GM23338 (cell line): ENCODE measurements around the gene NFKB2. TPM values are rescaled to one million over a fixed set of nuclear protein-coding genes. Genes with fewer than 3 reads are reported as not detected.

ENCODE experiments used
- ATAC-seq: fragments of 200-7000 bp; cut with Tn5 transposase; 3 replicates; pipeline ENCODE4 v1.9.1; 2020
- DNase-seq: peaks from one replicate; pipeline ENCODE4 v3.0.0-alpha.2; 2015; ENCODE audit warnings: low spot score
- H2AFZ ChIP-seq: fragments of 200-600 bp; sonication (generic); 2 replicates; pipeline ENCODE4 v1.8.0; 2016; ENCODE audit warnings: antibody characterized with exemption, mild to moderate bottlenecking, moderate library complexity
- H3F3A ChIP-seq: fragments of 200-600 bp; sonication (generic); replicated peaks from 2 replicates; pipeline ENCODE4 v1.8.0; 2017; ENCODE audit warnings: antibody characterized with exemption, mixed run types, low read depth
- H3K27ac ChIP-seq: fragments of 200-600 bp; sonication (generic); 2 replicates; pipeline ENCODE4 v1.6.1; 2016; ENCODE audit warnings: low read depth
- H3K27me3 ChIP-seq: fragments of 200-600 bp; sonication (generic); 2 replicates; pipeline ENCODE4 v1.8.0; 2016; ENCODE audit warnings: mild to moderate bottlenecking, mixed run types, moderate library complexity; ENCODE audit not compliant: insufficient read depth
- H3K36me3 ChIP-seq: fragments of 200-600 bp; sonication (generic); 2 replicates; pipeline ENCODE4 v1.8.0; 2016; ENCODE audit warnings: mild to moderate bottlenecking; ENCODE audit not compliant: insufficient read depth
- H3K4me1 ChIP-seq: fragments of 200-600 bp; sonication (generic); 2 replicates; pipeline ENCODE4 v1.8.0; 2016; ENCODE audit warnings: mild to moderate bottlenecking, moderate library complexity; ENCODE audit not compliant: insufficient read depth
- H3K4me2 ChIP-seq: fragments of 200-600 bp; sonication (generic); 2 replicates; pipeline ENCODE4 v1.7.1; 2017; ENCODE audit warnings: mixed run types
- H3K4me3 ChIP-seq: fragments of 200-600 bp; sonication (generic); 2 replicates; pipeline ENCODE4 v1.6.1; 2016; ENCODE audit warnings: mixed run types
- H3K79me2 ChIP-seq: fragments of 200-600 bp; sonication (generic); replicated peaks from 2 replicates; pipeline ENCODE4 v1.8.0; 2017; ENCODE audit warnings: mild to moderate bottlenecking; ENCODE audit not compliant: insufficient read depth
- H3K9me2 ChIP-seq: fragments of 200-600 bp; sonication (generic); 2 replicates; pipeline ENCODE4 v1.8.0; 2017; ENCODE audit not compliant: insufficient read depth
- H4K20me1 ChIP-seq: fragments of 200-600 bp; sonication (generic); replicated peaks from 2 replicates; pipeline ENCODE4 v1.8.0; 2017; ENCODE audit warnings: mild to moderate bottlenecking; ENCODE audit not compliant: insufficient read depth
- H3K27ac Mint-ChIP-seq: 2 replicates; pipeline ENCODE4 v1.8.0; 2020; ENCODE audit warnings: inconsistent platforms, mild to moderate bottlenecking, moderate library complexity, mixed read lengths
- H3K27me3 Mint-ChIP-seq: 3 replicates; pipeline ENCODE4 v1.8.0; 2022; ENCODE audit warnings: low read depth, mild to moderate bottlenecking, moderate library complexity, mixed read lengths, inconsistent platforms; ENCODE audit not compliant: insufficient read depth, poor library complexity
- H3K36me3 Mint-ChIP-seq: 3 replicates; pipeline ENCODE4 v1.8.0; 2021; ENCODE audit warnings: low read depth, mild to moderate bottlenecking, inconsistent platforms, moderate library complexity, mixed read lengths
- H3K4me1 Mint-ChIP-seq: 3 replicates; pipeline ENCODE4 v1.8.0; 2020; ENCODE audit warnings: mild to moderate bottlenecking, inconsistent platforms, mixed read lengths
- H3K4me3 Mint-ChIP-seq: 3 replicates; pipeline ENCODE4 v1.8.0; 2021; ENCODE audit warnings: moderate library complexity, mild to moderate bottlenecking, inconsistent platforms, mixed read lengths
- H3K9me3 Mint-ChIP-seq: 3 replicates; pipeline ENCODE4 v1.8.0; 2020; ENCODE audit warnings: moderate library complexity, mild to moderate bottlenecking, inconsistent platforms, mixed read lengths
- CREB1 ChIP-seq: fragments of 250-450 bp; sonication (Bioruptor Pico); IDR thresholded peaks from 2 replicates; pipeline ENCODE4 v1.5.0; 2020; ENCODE audit warnings: low read depth, mild to moderate bottlenecking, moderate library complexity
- ETS1 ChIP-seq: IDR thresholded peaks from 2 replicates; pipeline ENCODE4 v1.6.1; 2016; ENCODE audit warnings: antibody characterized with exemption
- EZH2 ChIP-seq: fragments of 200-600 bp; sonication (generic); IDR thresholded peaks from one replicate; pipeline ENCODE4 v1.8.0; 2017; ENCODE audit warnings: antibody characterized with exemption, mild to moderate bottlenecking, low read depth; ENCODE audit not compliant: unreplicated experiment
- EZH2phosphoT487 ChIP-seq: fragments of 200-600 bp; sonication (generic); IDR thresholded peaks from one replicate; pipeline ENCODE4 v1.8.1; 2018; ENCODE audit warnings: antibody characterized with exemption; ENCODE audit not compliant: unreplicated experiment
- JUNB ChIP-seq: IDR thresholded peaks from one replicate; pipeline ENCODE4 v1.6.1; 2016; ENCODE audit warnings: antibody characterized with exemption; ENCODE audit not compliant: unreplicated experiment
- NANOG ChIP-seq: IDR thresholded peaks from 2 replicates; pipeline ENCODE4 v1.6.1; 2016; ENCODE audit warnings: antibody characterized with exemption, borderline replicate concordance
- POLR2AphosphoS5 ChIP-seq: IDR thresholded peaks from 2 replicates; pipeline ENCODE4 v1.6.1; 2016; ENCODE audit warnings: antibody characterized with exemption, low read depth
- STAT1 ChIP-seq: IDR thresholded peaks from one replicate; pipeline ENCODE4 v1.6.1; 2016; ENCODE audit warnings: antibody characterized with exemption; ENCODE audit not compliant: unreplicated experiment
- ZNF114 ChIP-seq: fragments of 250-450 bp; sonication (Bioruptor Pico); IDR thresholded peaks from 2 replicates; pipeline ENCODE4 v1.5.0; 2020; ENCODE audit warnings: mild to moderate bottlenecking, moderate library complexity
- ZNF331 ChIP-seq: fragments of 250-450 bp; sonication (Bioruptor Pico); IDR thresholded peaks from 2 replicates; pipeline ENCODE4 v1.5.0; 2020; ENCODE audit warnings: low read depth, mild to moderate bottlenecking, moderate library complexity
- polyA plus RNA-seq: library from polyadenylated mRNA; unstranded; fragments of >200 nt; fragmentation: Nextera tagmentation; extraction: Ambion mirVana; gene quantifications from 2 replicates; pipeline ENCODE4 v1.2.1, GENCODE V29; 2016
- total RNA-seq: library from RNA; depleted of rRNA; stranded (reverse); fragments of >200 nt; shearing (Covaris generic); gene quantifications from 2 replicates; pipeline ENCODE4 v1.2.3, GENCODE V29; 2014
- TF ChIP-seq, protein P1 (sequence below): IDR thresholded peaks from one replicate; pipeline ENCODE4 v1.6.1; 2018; ENCODE audit warnings: antibody characterized with exemption; ENCODE audit not compliant: unreplicated experiment
- TF ChIP-seq, protein P2 (sequence below): fragments of 250-450 bp; sonication (Bioruptor Pico); IDR thresholded peaks from 2 replicates; pipeline ENCODE4 v1.5.0; 2020; ENCODE audit warnings: mild to moderate bottlenecking, moderate library complexity
- TF ChIP-seq, protein P3 (sequence below), 2 experiments: fragments of 200-600 bp in 1 of 2; sonication (generic) in 1 of 2; conservative IDR thresholded peaks; 2 replicates each; pipeline versions ENCODE4 v1.5.1 to v1.6.1; 2016 to 2017; ENCODE audit warnings: antibody characterized with exemption in 2 of 2, low read depth in 2 of 2, mild to moderate bottlenecking in 2 of 2, moderate library complexity in 1 of 2

Gene NFKB2
- total and polyA plus RNA-seq, 2 experiments from 2014 or later = 6.8 to 29.4 TPM

DNA sequence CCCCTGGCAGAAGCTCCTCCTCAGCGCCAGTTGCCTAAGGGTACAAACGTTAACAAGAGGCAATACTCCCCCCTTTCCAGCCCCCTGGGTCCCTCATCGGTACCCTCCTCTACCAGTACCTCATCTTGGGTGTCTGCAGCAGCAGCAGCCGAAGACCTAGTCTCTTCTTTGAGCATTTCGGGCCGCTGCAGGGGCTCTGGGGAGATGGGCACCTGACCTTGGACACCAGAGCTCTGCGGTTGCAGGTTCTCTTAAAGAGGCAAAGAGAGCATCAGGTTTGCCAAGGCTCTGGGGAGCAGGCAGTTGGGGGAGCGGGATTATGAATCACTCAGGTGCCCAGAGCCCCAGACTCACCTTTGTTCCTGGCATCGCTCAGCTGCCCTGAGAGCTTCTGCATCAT, 28.6 kb downstream of the NFKB2 start:
- H3K36me3 Mint-ChIP-seq = peaks cover 16% of the 10 kb centered on the region
- Histone ChIP-seq H3K4me2 (no peak overlapping the region), H3K4me3 (no peak overlapping the region), H2AFZ (no peak overlapping the region), H3K9me2 (no peaks in the 10 kb centered on the region), H3K4me1 (peaks cover 9% of the 10 kb centered on the region), H3F3A (peaks cover 21% of the 10 kb centered on the region), H3K27ac (no peak overlapping the region), H3K36me3 (no peaks in the 10 kb centered on the region; the same call in 1 of the 2 replicates), H3K27me3 (0 out of 2 replicates have a peak, but pooled peaks cover 6% of the 10 kb centered on the region), H3K79me2 (no peaks in the 10 kb centered on the region), H4K20me1 (no peaks in the 10 kb centered on the region; the same call in none of the 2 replicates)
- DNase-seq (no peak), ATAC-seq (no peak)
- H3K27me3 Mint-ChIP-seq = peaks cover 29% of the 10 kb centered on the region
- H3K9me3 Mint-ChIP-seq = no peaks in the 10 kb centered on the region; the same call in 2 of the 3 replicates
- TF ChIP-seq NANOG = no peak
- TF ChIP-seq, protein P1, sequence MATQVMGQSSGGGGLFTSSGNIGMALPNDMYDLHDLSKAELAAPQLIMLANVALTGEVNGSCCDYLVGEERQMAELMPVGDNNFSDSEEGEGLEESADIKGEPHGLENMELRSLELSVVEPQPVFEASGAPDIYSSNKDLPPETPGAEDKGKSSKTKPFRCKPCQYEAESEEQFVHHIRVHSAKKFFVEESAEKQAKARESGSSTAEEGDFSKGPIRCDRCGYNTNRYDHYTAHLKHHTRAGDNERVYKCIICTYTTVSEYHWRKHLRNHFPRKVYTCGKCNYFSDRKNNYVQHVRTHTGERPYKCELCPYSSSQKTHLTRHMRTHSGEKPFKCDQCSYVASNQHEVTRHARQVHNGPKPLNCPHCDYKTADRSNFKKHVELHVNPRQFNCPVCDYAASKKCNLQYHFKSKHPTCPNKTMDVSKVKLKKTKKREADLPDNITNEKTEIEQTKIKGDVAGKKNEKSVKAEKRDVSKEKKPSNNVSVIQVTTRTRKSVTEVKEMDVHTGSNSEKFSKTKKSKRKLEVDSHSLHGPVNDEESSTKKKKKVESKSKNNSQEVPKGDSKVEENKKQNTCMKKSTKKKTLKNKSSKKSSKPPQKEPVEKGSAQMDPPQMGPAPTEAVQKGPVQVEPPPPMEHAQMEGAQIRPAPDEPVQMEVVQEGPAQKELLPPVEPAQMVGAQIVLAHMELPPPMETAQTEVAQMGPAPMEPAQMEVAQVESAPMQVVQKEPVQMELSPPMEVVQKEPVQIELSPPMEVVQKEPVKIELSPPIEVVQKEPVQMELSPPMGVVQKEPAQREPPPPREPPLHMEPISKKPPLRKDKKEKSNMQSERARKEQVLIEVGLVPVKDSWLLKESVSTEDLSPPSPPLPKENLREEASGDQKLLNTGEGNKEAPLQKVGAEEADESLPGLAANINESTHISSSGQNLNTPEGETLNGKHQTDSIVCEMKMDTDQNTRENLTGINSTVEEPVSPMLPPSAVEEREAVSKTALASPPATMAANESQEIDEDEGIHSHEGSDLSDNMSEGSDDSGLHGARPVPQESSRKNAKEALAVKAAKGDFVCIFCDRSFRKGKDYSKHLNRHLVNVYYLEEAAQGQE = no peak
- TF ChIP-seq EZH2 = no peak
- TF ChIP-seq STAT1 = no peak
- no peak for TF ChIP-seq EZH2phosphoT487
- TF ChIP-seq CREB1 (CRISPR knock-in tag) = no peak
- no peak for TF ChIP-seq ETS1
- no peak for TF ChIP-seq POLR2AphosphoS5
- TF ChIP-seq, protein P2, sequence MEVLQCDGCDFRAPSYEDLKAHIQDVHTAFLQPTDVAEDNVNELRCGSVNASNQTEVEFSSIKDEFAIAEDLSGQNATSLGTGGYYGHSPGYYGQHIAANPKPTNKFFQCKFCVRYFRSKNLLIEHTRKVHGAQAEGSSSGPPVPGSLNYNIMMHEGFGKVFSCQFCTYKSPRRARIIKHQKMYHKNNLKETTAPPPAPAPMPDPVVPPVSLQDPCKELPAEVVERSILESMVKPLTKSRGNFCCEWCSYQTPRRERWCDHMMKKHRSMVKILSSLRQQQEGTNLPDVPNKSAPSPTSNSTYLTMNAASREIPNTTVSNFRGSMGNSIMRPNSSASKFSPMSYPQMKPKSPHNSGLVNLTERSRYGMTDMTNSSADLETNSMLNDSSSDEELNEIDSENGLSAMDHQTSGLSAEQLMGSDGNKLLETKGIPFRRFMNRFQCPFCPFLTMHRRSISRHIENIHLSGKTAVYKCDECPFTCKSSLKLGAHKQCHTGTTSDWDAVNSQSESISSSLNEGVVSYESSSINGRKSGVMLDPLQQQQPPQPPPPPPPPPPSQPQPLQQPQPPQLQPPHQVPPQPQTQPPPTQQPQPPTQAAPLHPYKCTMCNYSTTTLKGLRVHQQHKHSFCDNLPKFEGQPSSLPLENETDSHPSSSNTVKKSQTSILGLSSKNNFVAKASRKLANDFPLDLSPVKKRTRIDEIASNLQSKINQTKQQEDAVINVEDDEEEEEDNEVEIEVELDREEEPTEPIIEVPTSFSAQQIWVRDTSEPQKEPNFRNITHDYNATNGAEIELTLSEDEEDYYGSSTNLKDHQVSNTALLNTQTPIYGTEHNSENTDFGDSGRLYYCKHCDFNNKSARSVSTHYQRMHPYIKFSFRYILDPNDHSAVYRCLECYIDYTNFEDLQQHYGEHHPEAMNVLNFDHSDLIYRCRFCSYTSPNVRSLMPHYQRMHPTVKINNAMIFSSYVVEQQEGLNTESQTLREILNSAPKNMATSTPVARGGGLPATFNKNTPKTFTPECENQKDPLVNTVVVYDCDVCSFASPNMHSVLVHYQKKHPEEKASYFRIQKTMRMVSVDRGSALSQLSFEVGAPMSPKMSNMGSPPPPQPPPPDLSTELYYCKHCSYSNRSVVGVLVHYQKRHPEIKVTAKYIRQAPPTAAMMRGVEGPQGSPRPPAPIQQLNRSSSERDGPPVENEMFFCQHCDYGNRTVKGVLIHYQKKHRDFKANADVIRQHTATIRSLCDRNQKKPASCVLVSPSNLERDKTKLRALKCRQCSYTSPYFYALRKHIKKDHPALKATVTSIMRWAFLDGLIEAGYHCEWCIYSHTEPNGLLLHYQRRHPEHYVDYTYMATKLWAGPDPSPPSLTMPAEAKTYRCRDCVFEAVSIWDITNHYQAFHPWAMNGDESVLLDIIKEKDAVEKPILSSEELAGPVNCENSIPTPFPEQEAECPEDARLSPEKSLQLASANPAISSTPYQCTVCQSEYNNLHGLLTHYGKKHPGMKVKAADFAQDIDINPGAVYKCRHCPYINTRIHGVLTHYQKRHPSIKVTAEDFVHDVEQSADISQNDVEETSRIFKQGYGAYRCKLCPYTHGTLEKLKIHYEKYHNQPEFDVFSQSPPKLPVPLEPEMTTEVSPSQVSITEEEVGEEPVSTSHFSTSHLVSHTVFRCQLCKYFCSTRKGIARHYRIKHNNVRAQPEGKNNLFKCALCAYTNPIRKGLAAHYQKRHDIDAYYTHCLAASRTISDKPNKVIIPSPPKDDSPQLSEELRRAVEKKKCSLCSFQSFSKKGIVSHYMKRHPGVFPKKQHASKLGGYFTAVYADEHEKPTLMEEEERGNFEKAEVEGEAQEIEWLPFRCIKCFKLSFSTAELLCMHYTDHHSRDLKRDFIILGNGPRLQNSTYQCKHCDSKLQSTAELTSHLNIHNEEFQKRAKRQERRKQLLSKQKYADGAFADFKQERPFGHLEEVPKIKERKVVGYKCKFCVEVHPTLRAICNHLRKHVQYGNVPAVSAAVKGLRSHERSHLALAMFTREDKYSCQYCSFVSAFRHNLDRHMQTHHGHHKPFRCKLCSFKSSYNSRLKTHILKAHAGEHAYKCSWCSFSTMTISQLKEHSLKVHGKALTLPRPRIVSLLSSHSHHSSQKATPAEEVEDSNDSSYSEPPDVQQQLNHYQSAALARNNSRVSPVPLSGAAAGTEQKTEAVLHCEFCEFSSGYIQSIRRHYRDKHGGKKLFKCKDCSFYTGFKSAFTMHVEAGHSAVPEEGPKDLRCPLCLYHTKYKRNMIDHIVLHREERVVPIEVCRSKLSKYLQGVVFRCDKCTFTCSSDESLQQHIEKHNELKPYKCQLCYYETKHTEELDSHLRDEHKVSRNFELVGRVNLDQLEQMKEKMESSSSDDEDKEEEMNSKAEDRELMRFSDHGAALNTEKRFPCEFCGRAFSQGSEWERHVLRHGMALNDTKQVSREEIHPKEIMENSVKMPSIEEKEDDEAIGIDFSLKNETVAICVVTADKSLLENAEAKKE (CRISPR knock-in tag) = no peak
- TF ChIP-seq, protein P3, sequence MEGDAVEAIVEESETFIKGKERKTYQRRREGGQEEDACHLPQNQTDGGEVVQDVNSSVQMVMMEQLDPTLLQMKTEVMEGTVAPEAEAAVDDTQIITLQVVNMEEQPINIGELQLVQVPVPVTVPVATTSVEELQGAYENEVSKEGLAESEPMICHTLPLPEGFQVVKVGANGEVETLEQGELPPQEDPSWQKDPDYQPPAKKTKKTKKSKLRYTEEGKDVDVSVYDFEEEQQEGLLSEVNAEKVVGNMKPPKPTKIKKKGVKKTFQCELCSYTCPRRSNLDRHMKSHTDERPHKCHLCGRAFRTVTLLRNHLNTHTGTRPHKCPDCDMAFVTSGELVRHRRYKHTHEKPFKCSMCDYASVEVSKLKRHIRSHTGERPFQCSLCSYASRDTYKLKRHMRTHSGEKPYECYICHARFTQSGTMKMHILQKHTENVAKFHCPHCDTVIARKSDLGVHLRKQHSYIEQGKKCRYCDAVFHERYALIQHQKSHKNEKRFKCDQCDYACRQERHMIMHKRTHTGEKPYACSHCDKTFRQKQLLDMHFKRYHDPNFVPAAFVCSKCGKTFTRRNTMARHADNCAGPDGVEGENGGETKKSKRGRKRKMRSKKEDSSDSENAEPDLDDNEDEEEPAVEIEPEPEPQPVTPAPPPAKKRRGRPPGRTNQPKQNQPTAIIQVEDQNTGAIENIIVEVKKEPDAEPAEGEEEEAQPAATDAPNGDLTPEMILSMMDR (conservative IDR thresholded peaks at IDR 0.05; ENCODE audit: low read depth in 2 of 2) = no peak
- TF ChIP-seq ZNF331 (CRISPR knock-in tag) = no peak
- TF ChIP-seq JUNB = no peak
- TF ChIP-seq ZNF114 (CRISPR knock-in tag) = no peak
- H3K4me3 Mint-ChIP-seq = no peak overlapping the region
- peaks cover 5% of the 10 kb centered on the region for H3K4me1 Mint-ChIP-seq
- no peak overlapping the region for H3K27ac Mint-ChIP-seq
